CD4-positive, CD25-positive, alpha-beta regulatory T cell (primary cell): ENCODE measurements around the gene FAM13A. TPM values are rescaled to one million over a fixed set of nuclear protein-coding genes. Genes with fewer than 3 reads are reported as not detected.

ENCODE experiments used
- ATAC-seq, 2 donors: fragments of 150-1000 bp; cut with Tn5 transposase; one replicate each; pipeline ENCODE4 v1.10.0; 2021; ENCODE audit warnings: low read depth in 2 of 2, moderate number of reproducible peaks in 2 of 2, moderate library complexity in 1 of 2
- DNase-seq, 3 donors: peaks; one replicate each; pipeline versions ENCODE4 v3.0.0 to v3.0.0-alpha.2; 2012 to 2022; ENCODE audit warnings: mixed read lengths in 1 of 3
- H3K27ac ChIP-seq: one replicate; pipeline ENCODE4 v1.7.0; 2013; ENCODE audit warnings: mild to moderate bottlenecking, low read length; ENCODE audit not compliant: insufficient read depth, poor library complexity, severe bottlenecking
- H3K27me3 ChIP-seq: one replicate; pipeline ENCODE4 v1.7.0; 2013; ENCODE audit warnings: low read length; ENCODE audit not compliant: control insufficient read depth, insufficient read depth
- H3K36me3 ChIP-seq: one replicate; pipeline ENCODE4 v1.7.0; 2013; ENCODE audit warnings: mild to moderate bottlenecking, low read length, moderate library complexity; ENCODE audit not compliant: control insufficient read depth, insufficient read depth
- H3K4me1 ChIP-seq: 2 replicates; pipeline ENCODE4 v1.7.0; 2013; ENCODE audit warnings: mild to moderate bottlenecking, low read length; ENCODE audit not compliant: insufficient read depth, control insufficient read depth, poor library complexity, severe bottlenecking
- H3K4me3 ChIP-seq: one replicate; pipeline ENCODE4 v1.7.0; 2013; ENCODE audit warnings: low read depth, mild to moderate bottlenecking, low read length, moderate library complexity
- H3K9me3 ChIP-seq, 2 experiments: 1 replicate in 1 of 2; 2 replicates in 1 of 2; pipeline ENCODE4 v1.7.0; 2013; ENCODE audit warnings: low read length in 2 of 2, mild to moderate bottlenecking in 1 of 2, moderate library complexity in 1 of 2; ENCODE audit not compliant: control insufficient read depth in 2 of 2
- H3K27ac Mint-ChIP-seq, 3 donors: one replicate each; pipeline ENCODE4 v1.8.0; 2020 to 2022; ENCODE audit warnings: mild to moderate bottlenecking in 3 of 3, mixed read lengths in 3 of 3, moderate library complexity in 2 of 3
- H3K27me3 Mint-ChIP-seq: one replicate; pipeline ENCODE4 v1.8.0; 2022; ENCODE audit warnings: mild to moderate bottlenecking, mixed read lengths
- H3K36me3 Mint-ChIP-seq: one replicate; pipeline ENCODE4 v1.8.0; 2020; ENCODE audit warnings: mixed read lengths
- H3K4me1 Mint-ChIP-seq, 4 donors: one replicate each; pipeline ENCODE4 v1.8.0; 2020 to 2022; ENCODE audit warnings: mixed read lengths in 4 of 4, mild to moderate bottlenecking in 1 of 4
- H3K4me3 Mint-ChIP-seq, 4 donors: one replicate each; pipeline ENCODE4 v1.8.0; 2020 to 2022; ENCODE audit warnings: mild to moderate bottlenecking in 4 of 4, mixed read lengths in 4 of 4, moderate library complexity in 3 of 4
- H3K9me3 Mint-ChIP-seq, 7 donors: one replicate each; pipeline ENCODE4 v1.8.0; 2020 to 2022; ENCODE audit warnings: mixed read lengths in 7 of 7, mild to moderate bottlenecking in 3 of 7, moderate library complexity in 2 of 7
- polyA plus RNA-seq, 4 donors: library from polyadenylated mRNA; unstranded; fragments of 300-500 nt; fragmentation: Illumina TruSeq; gene quantifications; one replicate each; pipeline ENCODE4 v1.2.3, GENCODE V29; 2021
- total RNA-seq: library from RNA; stranded (reverse); gene quantifications from one replicate; pipeline ENCODE4 v1.2.3, GENCODE V29; 2022

Gene FAM13A
- total and polyA plus RNA-seq, 5 donors from 2014 or later: 7.8 to 38.4 (median 11.1) TPM

- H3K9me3 Mint-ChIP-seq: peaks cover 0 to 3% (median 0%) of the 10 kb centered on the region in 7 donors
- DNase-seq (no peak), ATAC-seq (no peak)
- no peaks in the 10 kb centered on the region for H3K36me3 Mint-ChIP-seq
- no peak overlapping the region for H3K27ac Mint-ChIP-seq
- Histone ChIP-seq H3K4me3 (no peak overlapping the region), H3K27ac (no peak overlapping the region), H3K27me3 (no peaks in the 10 kb centered on the region), H3K36me3 (no peaks in the 10 kb centered on the region), H3K9me3 (no peaks in the 10 kb centered on the region), H3K4me1 (no peaks in the 10 kb centered on the region)
- H3K4me3 Mint-ChIP-seq: no peak overlapping the region
- no peaks in the 10 kb centered on the region for H3K27me3 Mint-ChIP-seq
- no peaks in the 10 kb centered on the region for H3K4me1 Mint-ChIP-seq
Measured at GRCh38 chr4:88982757-88983156, 74.2 kb downstream of the FAM13A start.

- ATAC-seq (no peak), DNase-seq (no peak)
- Histone ChIP-seq H3K9me3 (no peaks in the 10 kb centered on the region), H3K4me3 (no peak overlapping the region), H3K27me3 (no peaks in the 10 kb centered on the region), H3K27ac (no peak overlapping the region), H3K4me1 (no peaks in the 10 kb centered on the region), H3K36me3 (no peaks in the 10 kb centered on the region)
- Mint-ChIP-seq H3K27ac (no peak overlapping the region), H3K9me3 (peaks cover 0 to 2% (median 0%) of the 10 kb centered on the region in 7 donors), H3K36me3 (no peaks in the 10 kb centered on the region), H3K27me3 (no peaks in the 10 kb centered on the region), H3K4me3 (no peak overlapping the region), H3K4me1 (no peaks in the 10 kb centered on the region)
Measured at GRCh38 chr4:88981993-88982392, 75.0 kb downstream of the FAM13A start.

GRCh38 chr4:88981556-88981955 is 75.4 kb downstream of the FAM13A start:
- DNase-seq (no peak), ATAC-seq (no peak)
- Mint-ChIP-seq H3K27ac (no peak overlapping the region), H3K9me3 (peaks cover 0 to 2% (median 0%) of the 10 kb centered on the region in 7 donors), H3K27me3 (no peaks in the 10 kb centered on the region), H3K4me3 (no peak overlapping the region), H3K36me3 (no peaks in the 10 kb centered on the region), H3K4me1 (no peaks in the 10 kb centered on the region)
- Histone ChIP-seq H3K27ac (no peak overlapping the region), H3K27me3 (no peaks in the 10 kb centered on the region), H3K36me3 (no peaks in the 10 kb centered on the region), H3K4me3 (no peak overlapping the region), H3K4me1 (no peaks in the 10 kb centered on the region), H3K9me3 (no peaks in the 10 kb centered on the region)

GRCh38 chr4:88979276-88979675 is 77.7 kb downstream of the FAM13A start:
- Histone ChIP-seq H3K4me1 (no peaks in the 10 kb centered on the region), H3K27me3 (no peaks in the 10 kb centered on the region), H3K36me3 (no peaks in the 10 kb centered on the region), H3K4me3 (no peak overlapping the region), H3K9me3 (no peaks in the 10 kb centered on the region), H3K27ac (no peak overlapping the region)
- no peaks in the 10 kb centered on the region for H3K4me1 Mint-ChIP-seq
- peaks cover 0 to 2% (median 0%) of the 10 kb centered on the region in 7 donors for H3K9me3 Mint-ChIP-seq
- no peaks in the 10 kb centered on the region for H3K27me3 Mint-ChIP-seq
- DNase-seq (no peak), ATAC-seq (no peak)
- no peaks in the 10 kb centered on the region for H3K36me3 Mint-ChIP-seq
- no peak overlapping the region for H3K4me3 Mint-ChIP-seq
- H3K27ac Mint-ChIP-seq: no peak overlapping the region

GRCh38 chr4:88976775-88977035 is 80.3 kb downstream of the FAM13A start:
- Histone ChIP-seq H3K4me3 (no peak overlapping the region), H3K27me3 (no peaks in the 10 kb centered on the region), H3K36me3 (no peaks in the 10 kb centered on the region), H3K27ac (no peak overlapping the region), H3K4me1 (no peaks in the 10 kb centered on the region), H3K9me3 (peaks cover 0 to 2% of the 10 kb centered on the region in 2 experiments)
- H3K27me3 Mint-ChIP-seq: no peaks in the 10 kb centered on the region
- H3K4me1 Mint-ChIP-seq: no peaks in the 10 kb centered on the region
- peaks cover 0 to 10% (median 2%) of the 10 kb centered on the region in 7 donors for H3K9me3 Mint-ChIP-seq
- no peak overlapping the region for H3K4me3 Mint-ChIP-seq
- DNase-seq (no peak), ATAC-seq (no peak)
- no peak overlapping the region for H3K27ac Mint-ChIP-seq
- H3K36me3 Mint-ChIP-seq: peaks cover 8% of the 10 kb centered on the region

- H3K4me3 ChIP-seq: no peak overlapping the region
- H3K9me3 ChIP-seq: peaks cover 0 to 2% of the 10 kb centered on the region in 2 experiments
- Mint-ChIP-seq H3K4me3 (no peak overlapping the region), H3K36me3 (peaks cover 8% of the 10 kb centered on the region), H3K27ac (no peak overlapping the region), H3K4me1 (no peaks in the 10 kb centered on the region), H3K27me3 (no peaks in the 10 kb centered on the region), H3K9me3 (peaks cover 0 to 10% (median 2%) of the 10 kb centered on the region in 7 donors)
- no peak overlapping the region for H3K27ac ChIP-seq
- ATAC-seq (no peak), DNase-seq (no peak)
- H3K36me3 ChIP-seq: no peaks in the 10 kb centered on the region
- H3K27me3 ChIP-seq: no peaks in the 10 kb centered on the region
- no peaks in the 10 kb centered on the region for H3K4me1 ChIP-seq
Measured at GRCh38 chr4:88975958-88976774, 80.8 kb downstream of the FAM13A start.

GRCh38 chr4:88971536-88971935 is 85.4 kb downstream of the FAM13A start:
- Histone ChIP-seq H3K4me3 (no peak overlapping the region), H3K36me3 (no peaks in the 10 kb centered on the region), H3K27ac (no peak overlapping the region), H3K9me3 (peaks cover 0 to 2% of the 10 kb centered on the region in 2 experiments), H3K27me3 (no peaks in the 10 kb centered on the region), H3K4me1 (no peaks in the 10 kb centered on the region)
- Mint-ChIP-seq H3K36me3 (peaks cover 8% of the 10 kb centered on the region), H3K27me3 (no peaks in the 10 kb centered on the region), H3K4me3 (no peak overlapping the region), H3K27ac (no peak overlapping the region), H3K4me1 (no peaks in the 10 kb centered on the region), H3K9me3 (peaks cover 0 to 10% (median 2%) of the 10 kb centered on the region in 7 donors)
- ATAC-seq (no peak), DNase-seq (no peak)

- Histone ChIP-seq H3K36me3 (no peaks in the 10 kb centered on the region), H3K27me3 (no peaks in the 10 kb centered on the region), H3K27ac (no peak overlapping the region), H3K4me1 (no peaks in the 10 kb centered on the region), H3K9me3 (peaks cover 0 to 2% of the 10 kb centered on the region in 2 experiments), H3K4me3 (no peak overlapping the region)
- Mint-ChIP-seq H3K27me3 (no peaks in the 10 kb centered on the region), H3K4me3 (no peak overlapping the region), H3K9me3 (peaks cover 0 to 10% (median 2%) of the 10 kb centered on the region in 7 donors), H3K4me1 (peaks cover 0 to 2% (median 0%) of the 10 kb centered on the region in 4 donors), H3K27ac (no peak overlapping the region), H3K36me3 (peaks cover 8% of the 10 kb centered on the region)
- DNase-seq: no peak
- no peak for ATAC-seq
Measured at GRCh38 chr4:88969746-88970145, 87.2 kb downstream of the FAM13A start.
